SK-N-MC (cell line): ENCODE results near the gene CIAO3.

Experiments used
- EZH2 ChIP-seq: fragments of 200-600 bp; sonication (generic); IDR thresholded peaks from one replicate; pipeline ENCODE4 v1.6.1; 2017; ENCODE audit warnings: antibody characterized with exemption
- POLR2AphosphoS5 ChIP-seq: IDR thresholded peaks from 2 replicates; pipeline ENCODE4 v1.6.1; 2012; ENCODE audit warnings: mild to moderate bottlenecking, low read depth, low read length, borderline replicate concordance

DNA sequence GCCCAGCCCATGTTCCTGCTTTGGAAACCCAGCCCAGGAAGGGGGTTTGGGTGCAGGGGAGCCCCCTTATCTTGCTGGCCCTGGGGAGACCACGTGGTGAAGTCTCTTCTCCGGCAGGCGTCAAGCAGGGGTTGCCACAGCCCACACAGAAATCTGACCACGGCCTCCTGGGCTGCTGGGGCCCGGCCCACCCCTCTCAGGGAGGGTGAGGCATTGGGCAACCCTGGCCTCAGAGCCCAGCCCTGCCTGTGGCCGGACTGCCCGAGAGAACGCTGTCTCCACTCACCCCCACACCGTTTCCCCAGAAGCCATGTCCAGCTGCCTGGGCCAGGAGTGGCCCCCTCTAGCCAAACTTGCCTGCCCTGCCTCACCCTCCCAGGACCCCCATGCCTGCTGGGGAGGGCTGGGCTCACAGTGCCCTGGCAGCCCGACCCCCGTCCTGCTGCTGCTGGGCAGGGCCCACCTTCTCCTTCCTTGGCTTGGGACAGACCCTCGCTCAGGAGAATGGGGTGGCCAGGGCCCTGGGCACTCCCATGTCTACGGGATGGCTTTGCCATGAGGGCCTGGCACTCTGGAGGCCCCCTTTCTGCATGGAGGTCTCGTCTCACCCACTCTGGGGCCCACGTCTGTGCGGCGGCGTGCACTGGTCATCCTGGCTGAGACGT, 40.7 kb upstream of the CIAO3 start:
- no peak for TF ChIP-seq POLR2AphosphoS5
- no peak for TF ChIP-seq EZH2
